SK-N-MC (cell line): ENCODE measurements around the gene ILDR2.

ENCODE experiments used
- EZH2 ChIP-seq: fragments of 200-600 bp; sonication (generic); IDR thresholded peaks from one replicate; pipeline ENCODE4 v1.6.1; 2017; ENCODE audit warnings: antibody characterized with exemption
- FOXP2 ChIP-seq: optimal IDR thresholded peaks from 2 replicates; pipeline ENCODE3; 2011; ENCODE audit warnings: mild to moderate bottlenecking, moderate library complexity; ENCODE audit not compliant: insufficient read depth; ENCODE audit errors: extremely low read length, control extremely low read depth
- POLR2AphosphoS5 ChIP-seq: IDR thresholded peaks from 2 replicates; pipeline ENCODE4 v1.6.1; 2012; ENCODE audit warnings: mild to moderate bottlenecking, low read depth, low read length, borderline replicate concordance

DNA sequence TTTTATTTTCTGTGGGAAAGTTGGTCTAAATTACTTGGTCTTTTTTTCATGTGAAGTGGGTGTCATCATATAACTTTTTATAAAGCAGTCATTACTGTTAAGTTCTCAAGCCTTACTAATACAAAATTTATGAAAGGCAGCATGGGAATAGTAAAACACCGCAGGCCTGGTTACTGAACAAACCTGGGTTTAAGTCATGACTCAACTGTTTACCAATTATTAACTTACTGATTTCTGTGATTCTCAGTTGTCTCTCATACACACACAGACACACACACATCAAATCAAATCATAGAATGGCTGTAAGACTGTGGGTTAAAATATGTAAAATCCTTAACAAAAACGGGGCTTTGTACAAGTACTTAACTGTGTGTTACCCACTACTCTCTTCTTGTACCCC, 28.4 kb upstream of the ILDR2 start:
- TF ChIP-seq POLR2AphosphoS5 (no peak), EZH2 (no peak), FOXP2 (no peak)
